Activated naive CD4-positive, alpha-beta T cell treated with anti-CD3 and anti-CD28 coated beads, Interleukin-2, amount 50 U/mL, for 24 hours (primary cell): Measurements from ENCODE around the gene PTPN6.

Experiments
- H3K27ac Mint-ChIP-seq: one replicate; pipeline ENCODE4 v1.8.0; 2021; ENCODE audit warnings: mild to moderate bottlenecking, mixed read lengths
- H3K27me3 Mint-ChIP-seq: one replicate; pipeline ENCODE4 v1.8.0; 2021; ENCODE audit warnings: mixed read lengths
- H3K36me3 Mint-ChIP-seq: one replicate; pipeline ENCODE4 v1.8.0; 2021; ENCODE audit warnings: mixed read lengths
- H3K4me1 Mint-ChIP-seq: one replicate; pipeline ENCODE4 v1.8.0; 2021; ENCODE audit warnings: mixed read lengths
- H3K4me3 Mint-ChIP-seq: one replicate; pipeline ENCODE4 v1.8.0; 2021; ENCODE audit warnings: mild to moderate bottlenecking, mixed read lengths
- H3K9me3 Mint-ChIP-seq: one replicate; pipeline ENCODE4 v1.8.0; 2021; ENCODE audit warnings: mixed read lengths

PTPN6 gene

DNA sequence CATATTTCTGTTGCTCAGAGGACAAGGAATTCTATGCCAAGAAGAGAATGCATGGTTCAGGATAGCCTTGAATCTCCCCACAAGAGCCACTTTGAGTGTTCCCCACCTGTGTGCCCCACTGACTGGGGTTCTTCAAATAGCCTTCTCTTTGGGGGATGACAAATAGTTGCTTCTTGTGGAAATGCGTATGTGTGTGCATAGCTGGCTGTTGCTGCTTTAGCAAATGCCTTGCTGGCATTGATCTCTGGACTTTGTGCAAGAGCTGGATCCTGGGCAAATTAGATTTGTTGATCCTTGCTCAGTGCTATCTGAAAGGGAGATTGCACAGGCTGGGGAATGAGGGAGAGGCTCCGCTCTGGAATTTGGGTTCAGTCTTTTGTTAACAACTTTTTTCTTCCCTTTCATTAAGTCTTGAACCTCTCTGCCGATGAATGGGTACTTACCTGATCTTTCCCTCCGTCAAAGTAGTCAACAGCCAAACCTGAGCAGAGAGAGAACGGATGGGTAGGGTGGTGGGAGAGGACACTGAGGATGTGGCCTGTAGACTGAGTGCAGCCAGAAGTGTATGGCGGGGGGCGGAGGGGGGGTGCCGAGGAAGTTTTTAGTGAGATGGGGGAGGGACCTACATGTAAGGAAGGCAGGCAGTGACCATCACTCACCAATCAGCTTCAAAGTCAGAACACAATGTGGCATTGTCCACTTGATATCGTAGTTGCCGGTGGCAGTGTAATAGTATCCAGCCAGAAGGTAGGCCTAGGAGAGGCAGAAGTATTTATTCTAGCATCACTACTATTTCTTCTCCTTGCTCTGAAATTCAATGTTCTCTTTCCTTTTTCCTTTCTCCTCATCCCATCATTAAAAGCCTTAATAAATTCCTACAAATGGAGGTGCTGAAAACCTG lies 30.2 kb downstream of the PTPN6 start:
- Mint-ChIP-seq H3K27ac (peak overlapping the region; percentile 55), H3K4me3 (no peak overlapping the region), H3K9me3 (no peaks in the 10 kb centered on the region), H3K4me1 (no peaks in the 10 kb centered on the region), H3K27me3 (no peaks in the 10 kb centered on the region), H3K36me3 (peaks cover 10% of the 10 kb centered on the region)

- Mint-ChIP-seq H3K27me3 (no peaks in the 10 kb centered on the region), H3K27ac (no peak overlapping the region), H3K9me3 (no peaks in the 10 kb centered on the region), H3K4me1 (no peaks in the 10 kb centered on the region), H3K4me3 (no peak overlapping the region), H3K36me3 (peaks cover 9% of the 10 kb centered on the region)
Observed at GRCh38 chr12:6982532-6982931, 31.4 kb downstream of the PTPN6 start.

GRCh38 chr12:6987956-6988553 lies 36.9 kb downstream of the PTPN6 start:
- Mint-ChIP-seq H3K27me3 (no peaks in the 10 kb centered on the region), H3K4me1 (peaks cover 4% of the 10 kb centered on the region), H3K4me3 (no peak overlapping the region), H3K36me3 (peaks cover 4% of the 10 kb centered on the region), H3K9me3 (no peaks in the 10 kb centered on the region), H3K27ac (peak overlapping the region; percentile 23)

GRCh38 chr12:6996040-6996441 lies 44.9 kb downstream of the PTPN6 start:
- H3K9me3 Mint-ChIP-seq: no peaks in the 10 kb centered on the region
- no peak overlapping the region for H3K4me3 Mint-ChIP-seq
- H3K27ac Mint-ChIP-seq: peak overlapping the region; percentile 19
- H3K36me3 Mint-ChIP-seq: peaks cover 7% of the 10 kb centered on the region
- no peaks in the 10 kb centered on the region for H3K4me1 Mint-ChIP-seq
- no peaks in the 10 kb centered on the region for H3K27me3 Mint-ChIP-seq

DNA sequence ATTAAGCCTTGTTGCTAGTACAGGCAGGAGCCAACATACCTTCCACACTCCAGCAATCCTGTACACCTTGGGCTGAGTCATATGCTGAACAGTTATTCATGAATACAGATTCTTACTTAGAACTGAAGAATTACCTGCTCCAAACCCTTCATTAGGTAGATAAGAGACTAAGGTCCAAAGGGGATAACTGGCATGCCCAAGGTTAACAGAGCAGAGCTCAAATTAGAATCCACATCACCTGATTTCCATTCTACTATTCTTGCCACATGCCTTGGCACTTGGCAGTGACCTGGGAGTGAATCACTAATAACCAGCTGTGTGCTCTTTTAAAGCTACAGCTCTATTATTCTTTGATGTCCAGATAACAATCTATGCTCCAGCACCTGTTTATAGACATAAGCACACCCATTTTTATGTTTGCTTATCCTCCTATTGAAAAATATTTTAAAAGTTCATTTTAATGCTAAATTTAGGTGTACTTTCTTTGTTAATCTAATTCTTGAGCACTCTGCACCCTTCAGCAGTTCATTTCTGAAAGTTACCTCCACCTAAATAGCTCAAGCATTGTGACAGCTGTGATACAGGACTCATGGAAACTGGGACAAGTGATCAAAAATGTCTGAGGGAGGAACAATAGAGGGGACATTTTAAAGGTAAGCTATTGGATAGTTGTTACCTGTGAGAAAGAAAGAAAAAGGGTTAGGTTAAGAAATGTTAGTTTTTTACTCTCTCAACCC lies 47.7 kb downstream of the PTPN6 start:
- H3K27ac Mint-ChIP-seq: no peak overlapping the region
- H3K4me1 Mint-ChIP-seq: no peaks in the 10 kb centered on the region
- peaks cover 7% of the 10 kb centered on the region for H3K36me3 Mint-ChIP-seq
- no peaks in the 10 kb centered on the region for H3K9me3 Mint-ChIP-seq
- H3K4me3 Mint-ChIP-seq: no peak overlapping the region
- H3K27me3 Mint-ChIP-seq: no peaks in the 10 kb centered on the region

GRCh38 chr12:7001921-7002591 lies 50.9 kb downstream of the PTPN6 start:
- H3K36me3 Mint-ChIP-seq: peaks cover 3% of the 10 kb centered on the region
- no peaks in the 10 kb centered on the region for H3K9me3 Mint-ChIP-seq
- no peak overlapping the region for H3K4me3 Mint-ChIP-seq
- H3K27ac Mint-ChIP-seq: no peak overlapping the region
- peaks cover 4% of the 10 kb centered on the region for H3K4me1 Mint-ChIP-seq
- no peaks in the 10 kb centered on the region for H3K27me3 Mint-ChIP-seq

GRCh38 chr12:7004287-7004803 lies 53.2 kb downstream of the PTPN6 start:
- H3K27me3 Mint-ChIP-seq: no peaks in the 10 kb centered on the region
- H3K27ac Mint-ChIP-seq: no peak overlapping the region
- peaks cover 18% of the 10 kb centered on the region for H3K4me1 Mint-ChIP-seq
- H3K4me3 Mint-ChIP-seq: no peak overlapping the region
- H3K9me3 Mint-ChIP-seq: no peaks in the 10 kb centered on the region
- H3K36me3 Mint-ChIP-seq: peaks cover 3% of the 10 kb centered on the region

DNA sequence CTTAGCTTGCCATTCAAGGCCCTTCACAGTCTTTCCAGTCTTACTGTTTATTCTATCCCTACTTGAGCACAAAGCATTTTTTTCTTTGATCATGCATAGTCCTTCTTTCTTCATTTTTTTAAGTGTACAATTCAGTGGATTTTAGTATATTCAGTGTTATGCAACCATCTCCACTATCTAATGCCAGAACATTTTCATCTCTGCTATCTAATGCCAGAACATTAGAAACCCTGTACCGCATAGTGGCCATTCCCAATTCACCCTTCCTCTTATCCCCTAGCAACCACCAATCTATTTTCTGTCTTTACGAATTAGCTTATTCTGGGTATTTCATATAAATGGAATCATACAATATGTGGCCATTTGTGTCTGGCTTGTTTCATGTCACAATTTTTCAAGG lies 53.7 kb downstream of the PTPN6 start:
- Mint-ChIP-seq H3K27ac (no peak overlapping the region), H3K9me3 (no peaks in the 10 kb centered on the region), H3K4me1 (peaks cover 21% of the 10 kb centered on the region), H3K36me3 (peaks cover 3% of the 10 kb centered on the region), H3K4me3 (no peak overlapping the region), H3K27me3 (no peaks in the 10 kb centered on the region)

GRCh38 chr12:7005311-7005710 lies 54.2 kb downstream of the PTPN6 start:
- H3K4me1 Mint-ChIP-seq: peaks cover 24% of the 10 kb centered on the region
- no peaks in the 10 kb centered on the region for H3K9me3 Mint-ChIP-seq
- H3K27ac Mint-ChIP-seq: no peak overlapping the region
- peaks cover 4% of the 10 kb centered on the region for H3K36me3 Mint-ChIP-seq
- no peak overlapping the region for H3K4me3 Mint-ChIP-seq
- H3K27me3 Mint-ChIP-seq: no peaks in the 10 kb centered on the region

DNA sequence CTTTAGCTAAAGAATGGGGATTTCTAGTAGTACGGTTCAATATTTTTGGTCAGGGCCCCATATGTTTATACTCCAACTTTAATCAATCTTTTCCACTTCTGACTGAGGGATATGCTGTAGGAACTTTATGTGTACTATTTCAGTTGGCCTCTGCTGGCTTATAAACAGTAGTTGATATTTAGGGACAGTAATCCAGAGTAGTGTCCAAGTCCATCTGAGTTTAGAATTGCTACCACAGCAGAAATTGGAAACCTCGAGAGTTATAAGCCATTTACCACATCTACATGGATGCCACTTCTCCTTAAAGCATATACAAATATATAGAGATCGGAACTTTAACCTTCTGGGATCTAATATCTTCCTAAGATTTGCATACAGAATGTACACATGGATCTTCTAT lies 55.5 kb downstream of the PTPN6 start:
- Mint-ChIP-seq H3K27me3 (no peaks in the 10 kb centered on the region), H3K9me3 (no peaks in the 10 kb centered on the region), H3K4me3 (no peak overlapping the region), H3K36me3 (peaks cover 4% of the 10 kb centered on the region), H3K4me1 (peaks cover 25% of the 10 kb centered on the region), H3K27ac (no peak overlapping the region)

- Mint-ChIP-seq H3K36me3 (peaks cover 6% of the 10 kb centered on the region), H3K4me1 (peaks cover 36% of the 10 kb centered on the region), H3K4me3 (no peak overlapping the region), H3K27ac (no peak overlapping the region), H3K9me3 (no peaks in the 10 kb centered on the region), H3K27me3 (no peaks in the 10 kb centered on the region)
Observed at GRCh38 chr12:7008864-7009263, 57.7 kb downstream of the PTPN6 start.

GRCh38 chr12:7009512-7009911 lies 58.4 kb downstream of the PTPN6 start:
- Mint-ChIP-seq H3K27me3 (no peaks in the 10 kb centered on the region), H3K4me3 (no peak overlapping the region), H3K36me3 (peaks cover 6% of the 10 kb centered on the region), H3K4me1 (peaks cover 40% of the 10 kb centered on the region), H3K9me3 (no peaks in the 10 kb centered on the region), H3K27ac (no peak overlapping the region)
